ENCODE measurements around the gene TMEM123. TPM values are rescaled to one million over a fixed set of nuclear protein-coding genes. Genes with fewer than 3 reads are reported as not detected.
"Not testable (repeated sequence)": the region's sequence is repeated elsewhere in the genome, so short reads cannot be mapped to it uniquely, and the experiment has no call there.

TMEM123 gene
- total RNA-seq, 1 experiment from 2014 or later = 236 TPM

- Mint-ChIP-seq H3K36me3 (ENCODE audit: insufficient read depth, unreplicated experiment) (peaks cover 14% of the 10 kb centered on the region), H3K27ac (ENCODE audit: unreplicated experiment) (no peak overlapping the region), H3K4me3 (ENCODE audit: low read depth, unreplicated experiment) (no peak overlapping the region), H3K4me1 (ENCODE audit: low read depth, unreplicated experiment) (peaks cover 30% of the 10 kb centered on the region), H3K9me3 (ENCODE audit: low read depth, unreplicated experiment) (peaks cover 2% of the 10 kb centered on the region), H3K27me3 (ENCODE audit: unreplicated experiment) (no peaks in the 10 kb centered on the region)
- TF ChIP-seq CTCF (IDR thresholded peaks at IDR 0.05; ENCODE audit: unreplicated experiment) = no peak
- no TSS peak for BruUV-seq (replicated peaks)
- intact Hi-C loops (cut with micrococcal nuclease; ENCODE audit: unreplicated experiment) = no loop called here
- no peak for DNase-seq
- CTCF ChIA-PET = no interaction called here
Measured at GRCh38 chr11:102437727-102438126, 14.8 kb downstream of the TMEM123 start.

GRCh38 chr11:102436976-102437375, 15.6 kb downstream of the TMEM123 start:
- TF ChIP-seq CTCF (IDR thresholded peaks at IDR 0.05; ENCODE audit: unreplicated experiment) = no peak
- peaks cover 17% of the 10 kb centered on the region for H3K36me3 Mint-ChIP-seq (ENCODE audit: insufficient read depth, unreplicated experiment)
- no TSS peak for BruUV-seq (replicated peaks)
- no peak overlapping the region for H3K27ac Mint-ChIP-seq (ENCODE audit: unreplicated experiment)
- CTCF ChIA-PET = interaction anchor here (0.7 kb wide), 1 partner anchor 18 kb away, joined by 3 read pairs; no protein-coding TSS in a partner anchor
- DNase-seq = no peak
- no peak overlapping the region for H3K4me3 Mint-ChIP-seq (ENCODE audit: low read depth, unreplicated experiment)
- H3K27me3 Mint-ChIP-seq (ENCODE audit: unreplicated experiment) = no peaks in the 10 kb centered on the region
- H3K4me1 Mint-ChIP-seq (ENCODE audit: low read depth, unreplicated experiment) = peaks cover 23% of the 10 kb centered on the region
- intact Hi-C loops (cut with micrococcal nuclease; ENCODE audit: unreplicated experiment) = no loop called here
- H3K9me3 Mint-ChIP-seq (ENCODE audit: low read depth, unreplicated experiment) = peaks cover 6% of the 10 kb centered on the region

- BruUV-seq (replicated peaks) = no TSS peak
- Mint-ChIP-seq H3K27ac (ENCODE audit: unreplicated experiment) (no peak overlapping the region), H3K36me3 (ENCODE audit: insufficient read depth, unreplicated experiment) (peaks cover 17% of the 10 kb centered on the region), H3K9me3 (ENCODE audit: low read depth, unreplicated experiment) (peaks cover 8% of the 10 kb centered on the region), H3K4me1 (ENCODE audit: low read depth, unreplicated experiment) (peaks cover 22% of the 10 kb centered on the region), H3K4me3 (ENCODE audit: low read depth, unreplicated experiment) (no peak overlapping the region), H3K27me3 (ENCODE audit: unreplicated experiment) (no peaks in the 10 kb centered on the region)
- CTCF ChIA-PET = interaction anchor here (0.7 kb wide), 1 partner anchor 17 kb away, joined by 3 read pairs; no protein-coding TSS in a partner anchor
- intact Hi-C loops (cut with micrococcal nuclease; ENCODE audit: unreplicated experiment) = no loop called here
- TF ChIP-seq CTCF (IDR thresholded peaks at IDR 0.05; ENCODE audit: unreplicated experiment) = no peak
- DNase-seq = no peak
Measured at GRCh38 chr11:102436561-102436960, 16.0 kb downstream of the TMEM123 start.

- Mint-ChIP-seq H3K9me3 (ENCODE audit: low read depth, unreplicated experiment) (peaks cover 8% of the 10 kb centered on the region), H3K4me1 (ENCODE audit: low read depth, unreplicated experiment) (peaks cover 14% of the 10 kb centered on the region)
- CTCF ChIA-PET = no interaction called here
Measured at GRCh38 chr11:102435688-102436087, 16.9 kb downstream of the TMEM123 start.

GRCh38 chr11:102433571-102433970, 19.0 kb downstream of the TMEM123 start:
- H3K27ac Mint-ChIP-seq (ENCODE audit: unreplicated experiment); H3K27me3 Mint-ChIP-seq (ENCODE audit: unreplicated experiment); BruUV-seq (replicated peaks); DNase-seq; H3K4me3 Mint-ChIP-seq (ENCODE audit: low read depth, unreplicated experiment); intact Hi-C loops (cut with micrococcal nuclease; ENCODE audit: unreplicated experiment); H3K9me3 Mint-ChIP-seq (ENCODE audit: low read depth, unreplicated experiment); CTCF ChIA-PET: not testable (repeated sequence)
- Mint-ChIP-seq H3K36me3 (ENCODE audit: insufficient read depth, unreplicated experiment) (peaks cover 22% of the 10 kb centered on the region), H3K4me1 (ENCODE audit: low read depth, unreplicated experiment) (peaks cover 17% of the 10 kb centered on the region)

More at GRCh38 chr11:102435688-102436087, 16.9 kb downstream of the TMEM123 start:
- Mint-ChIP-seq H3K27me3 (ENCODE audit: unreplicated experiment) (no peaks in the 10 kb centered on the region), H3K36me3 (ENCODE audit: insufficient read depth, unreplicated experiment) (peaks cover 17% of the 10 kb centered on the region), H3K4me3 (ENCODE audit: low read depth, unreplicated experiment) (no peak overlapping the region), H3K27ac (ENCODE audit: unreplicated experiment) (no peak overlapping the region)
- no peak for DNase-seq
- intact Hi-C loops (cut with micrococcal nuclease; ENCODE audit: unreplicated experiment) = no loop called here
- no peak for TF ChIP-seq CTCF (IDR thresholded peaks at IDR 0.05; ENCODE audit: unreplicated experiment)
- BruUV-seq (replicated peaks) = no TSS peak

- DNase-seq; BruUV-seq (replicated peaks); H3K27me3 Mint-ChIP-seq (ENCODE audit: unreplicated experiment); H3K9me3 Mint-ChIP-seq (ENCODE audit: low read depth, unreplicated experiment); H3K4me3 Mint-ChIP-seq (ENCODE audit: low read depth, unreplicated experiment); intact Hi-C loops (cut with micrococcal nuclease; ENCODE audit: unreplicated experiment); H3K27ac Mint-ChIP-seq (ENCODE audit: unreplicated experiment); CTCF ChIA-PET: not testable (repeated sequence)
- H3K4me1 Mint-ChIP-seq (ENCODE audit: low read depth, unreplicated experiment) = peaks cover 17% of the 10 kb centered on the region
- H3K36me3 Mint-ChIP-seq (ENCODE audit: insufficient read depth, unreplicated experiment) = peaks cover 22% of the 10 kb centered on the region
Measured at GRCh38 chr11:102432560-102432959, 20.0 kb downstream of the TMEM123 start.

Measured in Calu3 (cell line).